OCI-LY7 (cell line): ENCODE results near the gene FHDC1. TPM values are rescaled to one million over a fixed set of nuclear protein-coding genes. Genes with fewer than 3 reads are reported as not detected.

ENCODE experiments used
- BruUV-seq: library from RNA; stranded (reverse); fragments of 400-500 nt; replicated peaks from 2 replicates; lab custom pipeline; 2021; lab: Mats Ljungman, UMichigan
- CTCF ChIA-PET: fragments of 300-600 bp; sonication (Branson Sonifier 250); formaldehyde crosslinking; loops from one replicate; lab custom pipeline; 2022; ENCODE audit warnings: antibody characterized with exemption; ENCODE audit not compliant: unreplicated experiment; lab: Charles Lee
- POLR2A ChIA-PET: fragments of 300-600 bp; sonication (Branson Sonifier 250); formaldehyde crosslinking; loops from one replicate; lab custom pipeline; 2022; ENCODE audit warnings: antibody characterized with exemption; lab: Charles Lee
- DNase-seq: peaks from one replicate; pipeline ENCODE4 v3.0.0-alpha.2; 2015; ENCODE audit warnings: low spot score
- H2AFZ ChIP-seq: fragments of 200-600 bp; sonication (generic), shearing (Covaris generic); 2 replicates; pipeline ENCODE4 v1.6.1; 2014; ENCODE audit warnings: mild to moderate bottlenecking, antibody characterized with exemption, low read length, moderate library complexity
- H3K27ac ChIP-seq: fragments of 200-600 bp; sonication (generic); 2 replicates; pipeline ENCODE4 v1.5.1; 2014; ENCODE audit warnings: mixed run types, low read depth, mild to moderate bottlenecking, moderate library complexity, low read length, inconsistent platforms; ENCODE audit not compliant: poor library complexity, severe bottlenecking
- H3K36me3 ChIP-seq: fragments of 200-600 bp; sonication (generic); 2 replicates; pipeline ENCODE4 v1.6.1; 2014; ENCODE audit warnings: mild to moderate bottlenecking, antibody characterized with exemption, low read length, moderate library complexity, mixed read lengths; ENCODE audit not compliant: insufficient read depth
- H3K4me1 ChIP-seq: fragments of 200-600 bp; sonication (generic); 2 replicates; pipeline ENCODE4 v1.5.1; 2014; ENCODE audit warnings: mild to moderate bottlenecking, low read length; ENCODE audit not compliant: insufficient read depth, poor library complexity, severe bottlenecking
- H3K4me2 ChIP-seq: fragments of 200-600 bp; sonication (generic); 2 replicates; pipeline ENCODE4 v1.6.1; 2014; ENCODE audit warnings: mild to moderate bottlenecking, low read length
- H3K4me3 ChIP-seq: fragments of 200-600 bp; sonication (generic); 2 replicates; pipeline ENCODE4 v1.5.1; 2014; ENCODE audit warnings: mild to moderate bottlenecking, low read depth, low read length; ENCODE audit not compliant: poor library complexity, severe bottlenecking
- H3K79me2 ChIP-seq: fragments of 200-600 bp; sonication (generic); 2 replicates; pipeline ENCODE4 v1.6.1; 2016; ENCODE audit warnings: low read depth, mild to moderate bottlenecking, low read length, moderate library complexity, mixed read lengths; ENCODE audit not compliant: insufficient read depth
- H3K9me2 ChIP-seq: fragments of 200-600 bp; sonication (generic); 2 replicates; pipeline ENCODE4 v1.6.1; 2016; ENCODE audit warnings: mild to moderate bottlenecking, low read length, mixed read lengths; ENCODE audit not compliant: insufficient read depth
- H3K9me3 ChIP-seq: fragments of 200-600 bp; sonication (generic); 2 replicates; pipeline ENCODE4 v1.6.1; 2014; ENCODE audit warnings: mild to moderate bottlenecking, mixed run types, low read length, mixed read lengths
- H4K20me1 ChIP-seq: fragments of 200-600 bp; sonication (generic); 2 replicates; pipeline ENCODE4 v1.6.1; 2014; ENCODE audit warnings: mild to moderate bottlenecking, antibody characterized with exemption, low read length, moderate library complexity, mixed read lengths; ENCODE audit not compliant: insufficient read depth
- CTCF ChIP-seq: fragments of 200-600 bp; sonication (generic); conservative IDR thresholded peaks from 2 replicates; pipeline ENCODE4 v1.5.1; 2014; ENCODE audit warnings: mild to moderate bottlenecking, antibody characterized with exemption, low read length, moderate library complexity, mixed read lengths
- EZH2phosphoT487 ChIP-seq: fragments of 200-600 bp; sonication (generic); IDR thresholded peaks from 2 replicates; pipeline ENCODE4 v1.6.1; 2018; ENCODE audit warnings: low read depth, borderline replicate concordance, mild to moderate bottlenecking, mixed run types, antibody characterized with exemption, low read length, moderate library complexity, mixed read lengths
- intact Hi-C: fragments of 100-400 bp; cut with micrococcal nuclease; formaldehyde crosslinking; loops from one replicate; pipeline ENCODE4 v1.10.0; 2022; ENCODE audit not compliant: unreplicated experiment
- total RNA-seq, 2 experiments: library from RNA; depleted of rRNA in 1 of 2; stranded (reverse); fragments of >200 nt in 1 of 2; shearing (Covaris generic) in 1 of 2; gene quantifications; 2 replicates each; pipeline ENCODE4 v1.2.3, GENCODE V29; 2014 to 2022

Gene FHDC1
- total RNA-seq, 2 experiments from 2014 or later = 0.04 to 0.13 TPM

- Histone ChIP-seq H3K36me3 (no peaks in the 10 kb centered on the region), H3K27ac (no peak overlapping the region), H3K4me3 (no peak overlapping the region), H4K20me1 (no peaks in the 10 kb centered on the region), H2AFZ (no peak overlapping the region), H3K79me2 (no peaks in the 10 kb centered on the region), H3K9me3 (no peaks in the 10 kb centered on the region), H3K4me1 (no peaks in the 10 kb centered on the region), H3K9me2 (no peaks in the 10 kb centered on the region), H3K4me2 (no peak overlapping the region)
- no peak for DNase-seq
- no TSS peak for BruUV-seq
- POLR2A ChIA-PET = no interaction called here
- CTCF ChIA-PET = no interaction called here
- intact Hi-C loops = no loop called here
- TF ChIP-seq EZH2phosphoT487 (no peak), CTCF (no peak)
Observed at GRCh38 chr4:152967907-152968306, 31.8 kb downstream of the FHDC1 start.

- Histone ChIP-seq H3K79me2 (no peaks in the 10 kb centered on the region), H3K4me3 (no peak overlapping the region), H3K9me2 (no peaks in the 10 kb centered on the region), H3K4me1 (no peaks in the 10 kb centered on the region), H3K9me3 (no peaks in the 10 kb centered on the region), H3K27ac (no peak overlapping the region), H3K36me3 (no peaks in the 10 kb centered on the region), H4K20me1 (no peaks in the 10 kb centered on the region), H3K4me2 (no peak overlapping the region), H2AFZ (no peak overlapping the region)
- BruUV-seq = no TSS peak
- ChIA-PET POLR2A (interaction anchor here (0.6 to 0.7 kb wide), 4 partner anchors 38 to 1520 kb away, joined by 3 to 4 read pairs (median 3); partner anchors contain the start of gene TRIM2), CTCF (no interaction called here)
- no peak for DNase-seq
- intact Hi-C loops = no loop called here
- TF ChIP-seq CTCF (no peak), EZH2phosphoT487 (no peak)
Observed at GRCh38 chr4:152968806-152969394, 32.8 kb downstream of the FHDC1 start.

GRCh38 chr4:152970102-152970820, 34.1 kb downstream of the FHDC1 start:
- POLR2A ChIA-PET = interaction anchor here (0.5 to 1.0 kb wide), 3 partner anchors 10 to 1682 kb away, joined by 3 read pairs; no protein-coding TSS in a partner anchor
- no peaks in the 10 kb centered on the region for H3K79me2 ChIP-seq
- H3K4me3 ChIP-seq = no peak overlapping the region
- no peak overlapping the region for H2AFZ ChIP-seq
- DNase-seq = no peak
- TF ChIP-seq EZH2phosphoT487 = no peak
- intact Hi-C loops = no loop called here
- no peaks in the 10 kb centered on the region for H3K9me3 ChIP-seq
- H3K27ac ChIP-seq = no peak overlapping the region
- CTCF ChIA-PET = no interaction called here
- H3K4me2 ChIP-seq = no peak overlapping the region
- no peaks in the 10 kb centered on the region for H3K36me3 ChIP-seq
- H3K9me2 ChIP-seq = no peaks in the 10 kb centered on the region
- BruUV-seq = no TSS peak
- H3K4me1 ChIP-seq = no peaks in the 10 kb centered on the region
- no peaks in the 10 kb centered on the region for H4K20me1 ChIP-seq
